HG02981 (cell line): ENCODE measurements around the gene CACNG4.
"Not testable (repeated sequence)": the region's sequence is repeated elsewhere in the genome, so short reads cannot be mapped to it uniquely, and the experiment has no call there.

Source experiments
- ATAC-seq: cut with Tn5 transposase; IDR thresholded peaks from one replicate; pipeline ENCODE4 v1.9.1; 2021; ENCODE audit warnings: mild to moderate bottlenecking, moderate library complexity; ENCODE audit not compliant: unreplicated experiment

CACNG4 gene

DNA sequence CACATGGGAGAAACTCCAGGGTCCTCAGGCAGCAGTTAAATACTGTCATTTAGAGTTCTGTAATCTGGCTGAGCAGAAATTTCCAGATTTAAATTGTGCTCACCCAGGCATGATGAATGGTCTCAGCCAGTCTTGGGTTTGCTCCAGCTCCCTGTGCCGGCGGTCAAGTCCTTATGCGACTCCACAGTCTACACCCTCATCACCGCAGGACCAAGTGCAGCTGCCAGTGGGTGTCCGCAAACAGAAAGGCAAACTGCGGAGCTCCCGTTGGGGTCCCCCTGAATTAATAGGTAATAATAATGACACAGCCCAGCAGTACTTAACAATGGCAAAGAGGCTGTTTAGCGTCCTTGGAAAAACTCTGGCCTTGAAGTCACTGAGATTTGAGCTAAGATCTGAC lies 3.9 kb upstream of the CACNG4 start:
- no peak for ATAC-seq

DNA sequence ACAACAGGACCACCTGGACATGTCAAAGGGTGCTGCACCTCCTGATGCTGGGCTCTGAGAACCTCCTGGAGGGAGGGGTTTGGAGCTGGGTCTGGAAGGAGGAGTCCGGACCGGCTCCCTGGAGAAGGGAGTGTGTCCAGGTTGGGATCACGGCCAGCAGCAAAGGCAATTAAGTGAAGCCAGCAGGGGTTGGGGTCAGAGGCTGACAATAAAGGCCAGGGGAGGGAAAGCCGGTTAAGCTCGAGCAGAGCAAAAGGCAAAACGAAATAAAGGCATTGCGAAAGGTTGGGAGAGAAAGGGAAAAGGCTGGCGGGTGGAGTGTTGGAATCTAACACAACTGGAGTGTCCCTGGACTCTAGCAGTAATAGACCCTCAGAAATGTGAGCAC lies 992 bp upstream of the CACNG4 start:
- no peak for ATAC-seq

DNA sequence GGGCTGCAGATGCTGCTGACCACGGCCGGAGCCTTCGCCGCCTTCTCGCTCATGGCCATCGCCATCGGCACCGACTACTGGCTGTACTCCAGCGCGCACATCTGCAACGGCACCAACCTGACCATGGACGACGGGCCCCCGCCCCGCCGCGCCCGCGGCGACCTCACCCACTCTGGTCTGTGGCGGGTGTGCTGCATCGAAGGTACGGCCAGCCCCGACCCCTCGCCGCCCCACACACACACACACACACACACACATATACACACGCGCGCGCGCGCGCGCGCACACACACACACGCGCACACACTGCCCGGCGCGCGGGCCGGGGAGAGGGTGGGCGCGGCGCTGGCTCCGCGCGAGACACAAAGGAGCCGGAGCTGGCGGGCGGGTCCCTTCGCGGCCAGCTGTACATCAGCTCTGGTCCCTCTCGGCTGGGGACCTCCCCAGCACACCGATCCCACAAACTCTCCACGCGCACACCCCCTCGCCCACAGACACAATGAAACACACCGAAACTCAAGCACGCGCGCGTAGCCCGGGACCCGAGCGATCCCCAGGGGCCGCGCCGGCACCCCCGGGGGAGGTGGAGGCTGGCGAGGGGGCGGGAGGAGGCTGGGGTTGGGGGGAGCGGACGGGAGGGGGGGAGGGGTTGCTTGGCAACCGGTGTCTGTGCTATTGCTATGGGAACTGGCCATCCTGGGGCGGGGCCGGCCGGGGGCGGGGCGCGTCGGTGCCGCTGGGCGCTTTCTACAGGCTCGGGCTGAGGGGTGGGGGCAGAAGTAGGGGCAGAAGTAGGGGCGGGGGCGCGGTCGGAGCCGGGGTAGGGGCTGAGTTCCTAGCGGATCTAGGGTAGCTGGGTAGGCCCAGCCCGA lies 658 bp downstream of the CACNG4 start:
- ATAC-seq: no peak

DNA sequence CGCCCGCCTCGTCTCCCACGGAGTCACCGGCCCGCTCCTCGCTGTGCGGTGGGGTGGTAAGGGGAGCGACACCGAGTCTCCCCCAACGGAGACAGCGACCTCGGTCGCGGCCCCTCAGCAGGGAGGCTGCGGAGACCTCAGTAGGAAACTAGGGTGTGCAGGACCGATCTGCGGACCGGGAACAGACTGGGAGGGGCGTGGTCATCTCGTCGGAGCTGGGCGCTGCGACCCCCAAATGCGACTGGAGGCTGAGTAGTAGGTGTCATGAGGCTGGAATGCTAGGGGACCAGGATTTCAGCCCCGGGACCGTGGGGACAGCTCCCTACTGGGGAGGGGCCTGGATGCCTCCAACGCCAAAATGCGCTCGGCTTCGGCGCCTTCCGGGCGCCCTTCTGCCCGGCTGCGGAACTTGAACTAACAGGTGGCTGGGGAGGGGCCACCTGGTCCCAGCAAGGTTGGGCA lies 1.3 kb downstream of the CACNG4 start:
- no peak for ATAC-seq

DNA sequence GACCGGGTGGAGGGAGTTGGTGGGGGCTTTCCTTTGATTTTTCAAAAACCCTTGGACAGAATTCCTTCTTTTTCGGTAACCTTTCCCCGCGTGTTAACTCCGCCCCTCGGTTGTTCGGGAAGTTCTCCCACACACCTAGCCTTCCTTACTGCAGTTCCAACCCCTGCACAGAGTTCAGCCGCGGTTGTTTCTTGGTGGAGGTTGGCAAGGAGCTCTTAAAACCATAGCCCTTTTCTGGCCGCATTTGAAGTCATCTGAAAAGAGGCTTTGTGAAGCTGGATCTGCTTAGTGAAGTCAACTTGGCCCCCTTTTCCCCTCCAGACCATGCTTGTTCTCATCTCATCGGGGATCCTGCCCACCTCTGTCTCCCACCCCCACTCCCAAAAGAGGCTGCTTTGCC lies 1.8 kb downstream of the CACNG4 start:
- no peak for ATAC-seq

DNA sequence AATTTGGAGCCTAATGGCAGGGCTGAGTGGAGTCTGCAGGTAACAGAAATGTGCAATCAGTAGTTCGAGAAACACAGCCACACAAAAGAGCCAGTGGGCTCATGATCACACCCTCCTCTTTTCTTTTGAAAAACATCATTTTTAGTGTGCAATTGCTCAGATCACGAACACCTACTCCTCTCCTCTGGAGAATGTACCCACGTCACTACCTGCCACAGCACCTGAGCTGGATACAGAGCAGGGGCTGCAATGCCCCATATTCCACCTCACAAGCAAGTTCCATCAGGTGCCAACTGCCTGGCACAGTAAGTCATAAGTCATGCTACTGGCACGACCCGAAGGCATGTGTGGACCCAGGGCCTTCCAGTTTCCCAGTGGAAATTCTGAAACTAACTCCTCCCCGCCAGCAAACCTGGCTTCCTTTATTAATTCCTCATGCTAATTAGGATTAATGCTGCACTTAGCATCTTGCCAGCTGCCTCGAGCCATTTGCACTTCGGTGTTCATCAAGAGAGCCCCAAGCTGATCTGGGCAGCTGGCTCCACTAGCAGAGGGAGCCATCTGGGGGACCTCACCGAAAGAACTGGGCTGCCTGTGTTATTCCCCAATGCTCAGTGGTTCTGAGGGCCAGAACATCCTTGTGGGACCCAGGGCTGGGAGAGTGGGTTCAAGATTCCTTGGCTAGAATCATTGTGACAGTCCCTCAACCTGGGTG lies 2.4 kb downstream of the CACNG4 start:
- ATAC-seq: no peak

DNA sequence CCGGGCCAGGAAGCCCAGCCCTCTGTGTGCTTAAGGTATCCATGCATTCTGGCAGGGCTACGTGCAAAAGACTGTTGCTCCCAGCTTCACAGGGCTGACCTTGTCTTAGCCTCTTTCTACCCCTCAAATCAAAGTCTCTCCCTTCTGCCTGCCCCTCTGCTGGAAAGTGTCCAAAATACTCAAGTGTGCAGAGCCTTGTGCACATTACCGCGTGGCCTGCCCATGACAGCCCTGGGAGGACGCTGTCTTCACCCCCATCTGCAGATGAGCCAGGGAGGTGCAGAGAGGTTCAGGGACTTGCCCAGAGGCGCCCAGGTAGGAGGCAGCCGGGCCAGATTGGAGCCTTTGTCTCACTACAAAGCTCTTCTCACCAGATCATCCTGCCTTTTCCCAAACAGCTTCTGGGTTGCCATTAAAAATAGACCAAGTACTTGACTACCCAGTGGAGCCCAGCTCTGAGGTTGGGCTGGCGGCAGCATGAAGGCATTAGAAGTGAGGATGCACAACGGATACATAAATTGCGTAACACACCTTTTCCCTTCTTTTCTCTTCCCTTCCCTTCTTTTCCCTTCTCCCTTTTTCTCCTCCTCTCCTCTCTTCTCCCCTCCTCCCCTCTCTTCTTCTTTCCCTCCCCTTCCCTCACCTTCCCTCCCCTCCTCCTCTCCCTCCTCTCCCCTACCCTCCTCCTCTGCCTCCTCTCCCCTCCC lies 3.5 kb downstream of the CACNG4 start:
- ATAC-seq: no peak

DNA sequence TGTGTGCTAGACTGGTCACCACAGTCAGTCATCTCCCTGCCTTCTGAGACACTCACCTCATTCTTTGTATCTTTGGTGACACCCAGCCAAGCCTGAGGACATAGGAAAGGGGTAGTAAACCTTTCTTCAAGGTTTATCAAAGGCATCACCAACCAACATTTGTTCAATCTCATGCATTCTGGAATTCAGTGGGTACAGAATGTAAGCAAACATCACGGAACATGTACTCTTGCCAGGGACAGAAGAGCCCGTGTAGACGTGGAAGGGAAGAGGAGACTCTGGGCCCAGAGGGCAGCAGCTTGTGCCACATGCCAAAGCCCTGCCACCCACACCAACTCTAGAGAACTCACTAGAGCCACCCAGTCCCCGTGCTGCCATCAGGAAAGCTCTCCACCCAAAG lies 4.4 kb downstream of the CACNG4 start:
- ATAC-seq: no peak

DNA sequence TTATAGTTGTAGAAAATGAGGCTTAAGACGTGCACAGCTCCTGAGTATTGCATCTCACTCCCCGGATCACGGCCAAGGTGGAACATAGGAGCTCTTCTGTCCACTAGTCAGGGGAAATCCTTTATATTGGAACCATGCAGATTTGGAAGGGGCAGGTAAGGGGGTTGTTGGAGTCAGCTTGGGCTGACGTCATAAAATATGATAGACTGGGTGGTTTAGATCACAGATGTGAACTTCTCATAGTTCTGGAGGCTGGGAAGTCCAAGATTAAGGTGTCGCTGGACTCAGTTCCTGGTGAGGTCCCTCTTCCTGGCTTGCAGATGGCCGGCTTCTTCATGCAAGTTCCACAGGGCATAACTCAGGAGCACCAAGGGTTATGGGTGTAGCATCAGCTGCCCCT lies 5.6 kb downstream of the CACNG4 start:
- no peak for ATAC-seq

DNA sequence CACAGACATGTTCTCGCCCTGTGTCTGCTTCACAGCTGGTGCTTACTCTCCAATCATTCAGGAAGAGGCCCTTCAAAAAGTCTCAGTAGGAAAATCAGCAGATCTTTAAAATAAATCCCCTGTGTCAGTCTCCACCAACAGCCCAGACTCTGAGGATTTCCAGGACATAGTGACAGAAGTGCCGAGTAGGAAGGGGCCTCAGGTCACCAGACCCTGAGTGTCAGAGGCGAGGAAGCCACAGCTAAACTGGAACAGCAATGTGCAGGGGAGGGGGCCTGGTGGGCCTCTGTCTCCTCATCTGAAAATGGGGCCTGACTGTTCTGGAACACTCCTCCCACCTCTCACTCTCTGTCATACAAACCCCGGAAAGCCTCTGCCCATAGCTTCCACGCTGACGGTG lies 6.3 kb downstream of the CACNG4 start:
- no peak for ATAC-seq

DNA sequence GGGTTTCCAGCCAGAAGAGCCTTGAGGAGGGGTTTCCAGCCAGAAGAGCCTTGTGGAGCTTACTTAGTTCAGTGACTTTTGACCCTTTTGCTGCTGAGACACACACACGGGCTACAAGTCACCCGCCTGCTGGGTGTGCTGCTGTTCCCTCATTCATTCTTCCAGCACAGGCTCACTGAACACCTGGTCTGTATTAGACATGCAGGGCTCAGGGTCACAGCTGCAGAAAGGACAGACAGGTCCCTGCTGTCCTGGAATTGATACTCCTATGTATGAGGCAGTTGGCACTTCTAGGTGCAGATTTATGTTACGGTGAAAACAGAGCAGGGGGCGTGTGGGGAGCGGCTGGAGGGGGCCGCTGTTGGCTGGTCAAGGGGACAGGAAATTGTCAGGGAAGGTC lies 6.8 kb downstream of the CACNG4 start:
- ATAC-seq: no peak

DNA sequence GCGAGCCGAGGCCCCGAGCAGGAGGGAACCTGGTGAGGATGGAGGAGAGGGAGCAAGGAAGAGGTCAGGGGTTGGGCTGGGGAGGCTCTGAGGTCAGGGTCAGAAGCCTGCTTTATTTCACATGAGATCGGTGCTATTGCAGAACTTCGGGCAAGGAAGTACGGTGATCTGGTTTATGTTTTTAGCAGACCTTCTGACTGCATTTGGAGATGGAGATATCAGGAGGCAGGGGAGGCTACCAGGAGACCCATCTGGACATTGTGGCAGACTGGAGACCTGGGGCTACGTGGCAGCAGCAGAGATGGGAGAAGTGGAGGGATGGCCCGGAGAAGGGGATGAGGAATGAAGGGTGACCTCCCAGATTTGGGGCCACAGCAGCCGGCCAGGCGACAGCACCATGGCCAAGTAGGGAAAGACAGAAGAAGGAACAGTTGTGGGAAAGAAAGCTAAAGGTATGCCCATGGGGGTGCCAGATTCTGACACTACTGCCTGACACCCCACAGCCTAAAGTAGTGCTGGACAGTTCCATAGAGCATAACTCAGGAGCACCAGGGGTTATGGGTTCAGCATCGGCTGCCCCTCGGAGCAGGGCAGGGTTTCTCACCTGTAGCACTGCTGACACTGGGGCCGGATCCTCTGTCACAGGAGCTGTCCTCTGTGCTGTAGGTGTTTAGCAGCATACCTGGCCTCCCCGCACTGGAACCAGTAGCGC lies 7.4 kb downstream of the CACNG4 start:
- ATAC-seq: no peak

DNA sequence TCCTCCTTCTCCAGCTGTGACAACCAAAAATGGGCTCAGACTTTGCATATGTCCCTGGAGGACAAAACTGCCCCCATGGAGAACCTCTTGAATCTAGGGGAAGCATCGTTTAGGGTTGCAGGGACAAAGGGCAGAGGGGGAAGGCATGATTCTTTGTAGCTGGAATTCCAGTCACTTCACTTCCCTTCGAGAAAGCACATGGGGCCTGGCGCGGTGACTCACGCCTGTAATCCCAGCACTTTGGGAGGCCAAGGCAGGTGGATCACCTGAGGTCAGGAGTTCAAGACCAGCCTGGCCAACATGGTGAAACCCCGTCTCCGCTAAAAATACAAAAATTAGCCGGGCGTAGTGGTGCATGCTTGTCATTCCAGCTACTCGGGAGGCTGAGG lies 7.9 kb downstream of the CACNG4 start:
- ATAC-seq: not testable (repeated sequence)

DNA sequence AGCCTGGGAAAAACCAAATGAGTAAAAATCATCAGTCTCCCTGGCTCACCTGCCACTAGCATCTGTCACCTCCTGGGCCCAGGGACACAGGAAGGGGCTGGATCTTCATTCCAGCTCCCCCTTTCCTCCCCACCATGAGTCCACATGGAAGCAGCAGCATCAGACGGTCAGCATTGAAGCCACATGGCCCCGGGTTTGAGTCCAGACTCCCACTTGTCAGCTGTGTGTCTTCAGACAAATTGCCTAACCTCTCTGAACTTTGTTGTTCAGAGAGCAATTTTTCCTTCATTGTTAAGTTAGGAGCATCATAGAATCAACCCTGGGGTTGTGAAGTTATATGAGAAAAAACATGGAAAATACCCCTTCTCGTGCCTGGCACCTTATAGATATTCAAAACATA lies 10.7 kb downstream of the CACNG4 start:
- no peak for ATAC-seq

DNA sequence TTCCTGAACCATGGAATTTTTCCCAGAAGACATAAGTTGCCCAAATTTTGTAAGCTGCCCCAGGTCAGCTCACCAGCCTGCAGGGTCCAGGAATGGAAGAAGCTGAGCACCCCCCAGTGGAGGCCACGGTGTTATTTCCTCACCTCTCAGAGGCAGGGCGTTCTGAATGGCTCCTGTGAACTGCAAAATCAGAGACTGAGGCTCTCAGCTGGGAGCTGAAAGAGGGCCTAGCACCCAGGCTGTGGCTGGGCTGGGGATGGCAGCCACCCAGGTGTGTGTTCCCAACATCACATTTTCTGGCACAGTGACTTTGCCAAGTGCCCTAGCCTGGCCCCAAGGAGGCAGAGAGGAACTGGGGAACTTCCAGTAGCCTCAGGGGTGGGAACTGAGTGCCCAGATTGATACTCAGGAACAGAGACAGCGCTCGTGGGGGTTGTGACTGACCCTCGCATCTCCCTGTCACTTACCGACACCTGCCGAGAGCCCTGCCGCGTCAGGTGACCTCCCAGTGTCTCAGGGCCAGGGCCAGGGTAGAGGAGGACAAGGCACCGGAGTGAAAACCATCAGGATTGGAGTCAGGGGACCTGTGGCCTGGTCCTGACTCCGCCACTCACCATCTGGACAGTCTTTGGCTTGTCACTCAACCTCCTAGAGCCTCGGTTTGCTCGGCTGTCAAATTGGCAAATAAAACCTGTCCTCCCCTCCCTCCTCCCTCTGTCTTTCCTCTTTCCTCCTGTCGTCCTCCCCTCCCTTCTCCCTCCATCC lies 11.3 kb downstream of the CACNG4 start:
- ATAC-seq: no peak

DNA sequence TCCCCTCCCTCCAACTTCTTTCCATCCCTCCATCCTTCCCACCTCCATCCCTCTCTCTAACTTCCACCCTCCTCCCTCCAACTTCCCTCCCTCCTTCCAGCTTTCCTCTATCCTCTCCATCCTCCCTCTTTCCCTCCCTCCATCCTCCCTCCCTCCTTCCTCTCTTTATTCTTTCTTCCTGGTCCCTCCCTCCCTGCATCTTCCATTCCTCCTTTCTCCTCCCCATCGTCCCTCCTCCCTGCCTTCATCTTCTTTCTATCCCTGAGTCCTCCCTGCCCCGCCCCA lies 11.8 kb downstream of the CACNG4 start:
- no peak for ATAC-seq

DNA sequence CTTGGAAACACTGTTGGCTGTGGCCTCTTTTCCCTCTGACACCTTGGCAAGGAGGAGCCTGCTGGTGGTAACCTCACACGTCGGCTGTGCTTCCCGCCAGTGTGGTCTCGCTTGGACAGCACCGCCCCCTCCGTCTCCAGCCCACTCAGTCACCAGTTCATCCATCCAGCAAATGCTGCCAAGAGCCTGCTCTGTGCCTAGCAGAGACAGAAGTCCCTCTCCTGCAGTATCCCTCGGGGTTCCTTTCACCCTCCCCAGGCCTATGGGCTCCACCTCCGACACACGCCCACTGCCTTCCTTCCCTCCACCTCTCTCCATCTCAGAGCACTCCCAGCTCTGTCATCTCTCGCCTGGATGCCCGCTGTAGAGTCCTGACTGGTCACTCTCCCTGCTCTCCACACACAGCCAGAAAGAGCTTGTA lies 12.3 kb downstream of the CACNG4 start:
- ATAC-seq: no peak

DNA sequence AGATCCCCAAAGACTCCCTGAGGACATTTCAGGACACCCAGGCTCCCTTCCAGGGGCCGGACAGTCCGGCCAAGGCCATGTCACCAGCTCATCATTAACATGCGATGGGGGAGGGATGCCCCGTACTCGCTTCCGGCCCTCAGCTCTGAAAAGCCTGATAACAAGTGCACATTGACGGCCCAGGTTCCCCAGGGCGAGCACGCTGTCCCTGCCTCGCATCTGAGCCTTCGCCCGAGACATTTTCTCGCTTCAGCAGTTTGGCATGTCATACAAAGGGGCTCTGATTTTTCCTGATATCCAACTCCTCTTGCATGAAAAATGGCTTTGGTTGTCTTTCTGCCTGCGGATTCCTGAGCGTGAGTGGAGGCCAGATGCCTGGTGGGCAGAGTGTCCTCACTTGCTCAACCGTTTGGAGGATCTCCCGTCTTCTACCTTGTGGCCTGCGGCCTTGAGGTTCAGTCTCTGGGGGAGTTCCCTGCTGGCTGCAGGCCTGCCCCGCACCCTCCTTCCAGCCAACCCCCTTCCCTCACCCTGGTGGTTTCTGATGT lies 14.1 kb downstream of the CACNG4 start:
- no peak for ATAC-seq

DNA sequence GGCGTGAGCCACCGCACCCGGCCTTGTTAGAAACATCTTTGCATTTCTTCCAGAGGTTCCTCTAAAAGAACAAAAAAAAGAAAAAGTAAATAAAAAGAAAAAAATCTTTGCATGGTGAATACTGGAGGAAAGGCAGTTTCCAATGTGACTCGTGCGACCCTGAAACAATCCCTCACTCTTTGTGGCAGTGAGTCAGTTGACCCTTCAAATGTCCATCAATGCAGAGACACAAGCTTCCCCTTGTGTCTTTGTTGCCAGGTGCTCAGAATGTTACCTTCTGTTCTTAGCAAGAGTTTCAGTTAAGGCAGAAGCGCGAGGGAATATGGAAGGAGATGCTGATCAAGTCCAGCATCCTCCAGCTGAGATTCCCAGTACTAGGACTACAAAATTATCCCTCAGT lies 16.4 kb downstream of the CACNG4 start:
- no peak for ATAC-seq

DNA sequence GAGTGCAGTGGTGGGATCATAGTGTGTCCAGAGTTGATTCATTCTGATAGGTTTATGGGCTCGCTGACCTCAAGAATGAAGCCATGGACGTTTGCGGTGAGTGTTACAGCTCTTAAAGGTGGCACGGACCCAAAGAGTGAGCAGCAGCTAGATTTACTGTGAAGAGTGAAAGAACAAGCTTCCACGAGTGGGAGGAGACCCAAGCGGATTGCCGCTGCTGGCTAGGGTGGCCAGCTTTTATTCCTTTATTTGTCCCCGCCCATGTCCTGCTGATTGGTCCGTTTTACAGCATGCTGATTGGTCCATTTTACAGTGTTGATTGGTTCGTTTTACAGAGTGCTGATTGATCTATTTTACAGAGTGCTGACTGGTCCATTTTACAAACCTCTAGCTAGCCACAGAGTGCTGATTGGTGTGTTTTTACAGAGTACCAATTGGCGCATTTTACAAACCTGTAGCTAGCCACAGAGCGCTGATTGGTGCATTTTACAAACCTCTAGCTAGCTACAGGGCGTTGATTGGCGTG lies 17.5 kb downstream of the CACNG4 start:
- ATAC-seq: no peak
